IPS-20b (cell line): ENCODE results near the gene PLPPR3.

ENCODE experiments used
- H3K27ac ChIP-seq: one replicate; pipeline ENCODE4 v1.5.1; 2013; ENCODE audit warnings: low read length
- H3K27me3 ChIP-seq: 2 replicates; pipeline ENCODE4 v1.6.1; 2013; ENCODE audit warnings: mild to moderate bottlenecking, low read length, inconsistent platforms; ENCODE audit not compliant: insufficient read depth
- H3K36me3 ChIP-seq: 2 replicates; pipeline ENCODE4 v1.6.1; 2013; ENCODE audit warnings: low read depth, mild to moderate bottlenecking, inconsistent platforms, low read length, moderate library complexity; ENCODE audit not compliant: insufficient read depth
- H3K4me1 ChIP-seq: 2 replicates; pipeline ENCODE4 v1.6.1; 2013; ENCODE audit warnings: mild to moderate bottlenecking, control low read depth, inconsistent platforms, low read length, moderate library complexity; ENCODE audit not compliant: insufficient read depth
- H3K4me3 ChIP-seq: 2 replicates; pipeline ENCODE4 v1.5.1; 2013; ENCODE audit warnings: mild to moderate bottlenecking, low read length, inconsistent platforms
- H3K9ac ChIP-seq: 2 replicates; pipeline ENCODE4 v1.6.1; 2013; ENCODE audit warnings: low read depth, mild to moderate bottlenecking, inconsistent platforms, low read length, moderate library complexity
- H3K9me3 ChIP-seq: 2 replicates; pipeline ENCODE4 v1.6.1; 2013; ENCODE audit warnings: mild to moderate bottlenecking, low read depth, low read length, inconsistent platforms; ENCODE audit not compliant: insufficient read depth

Gene PLPPR3, protein sequence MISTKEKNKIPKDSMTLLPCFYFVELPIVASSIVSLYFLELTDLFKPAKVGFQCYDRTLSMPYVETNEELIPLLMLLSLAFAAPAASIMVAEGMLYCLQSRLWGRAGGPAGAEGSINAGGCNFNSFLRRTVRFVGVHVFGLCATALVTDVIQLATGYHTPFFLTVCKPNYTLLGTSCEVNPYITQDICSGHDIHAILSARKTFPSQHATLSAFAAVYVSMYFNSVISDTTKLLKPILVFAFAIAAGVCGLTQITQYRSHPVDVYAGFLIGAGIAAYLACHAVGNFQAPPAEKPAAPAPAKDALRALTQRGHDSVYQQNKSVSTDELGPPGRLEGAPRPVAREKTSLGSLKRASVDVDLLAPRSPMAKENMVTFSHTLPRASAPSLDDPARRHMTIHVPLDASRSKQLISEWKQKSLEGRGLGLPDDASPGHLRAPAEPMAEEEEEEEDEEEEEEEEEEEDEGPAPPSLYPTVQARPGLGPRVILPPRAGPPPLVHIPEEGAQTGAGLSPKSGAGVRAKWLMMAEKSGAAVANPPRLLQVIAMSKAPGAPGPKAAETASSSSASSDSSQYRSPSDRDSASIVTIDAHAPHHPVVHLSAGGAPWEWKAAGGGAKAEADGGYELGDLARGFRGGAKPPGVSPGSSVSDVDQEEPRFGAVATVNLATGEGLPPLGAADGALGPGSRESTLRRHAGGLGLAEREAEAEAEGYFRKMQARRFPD

DNA sequence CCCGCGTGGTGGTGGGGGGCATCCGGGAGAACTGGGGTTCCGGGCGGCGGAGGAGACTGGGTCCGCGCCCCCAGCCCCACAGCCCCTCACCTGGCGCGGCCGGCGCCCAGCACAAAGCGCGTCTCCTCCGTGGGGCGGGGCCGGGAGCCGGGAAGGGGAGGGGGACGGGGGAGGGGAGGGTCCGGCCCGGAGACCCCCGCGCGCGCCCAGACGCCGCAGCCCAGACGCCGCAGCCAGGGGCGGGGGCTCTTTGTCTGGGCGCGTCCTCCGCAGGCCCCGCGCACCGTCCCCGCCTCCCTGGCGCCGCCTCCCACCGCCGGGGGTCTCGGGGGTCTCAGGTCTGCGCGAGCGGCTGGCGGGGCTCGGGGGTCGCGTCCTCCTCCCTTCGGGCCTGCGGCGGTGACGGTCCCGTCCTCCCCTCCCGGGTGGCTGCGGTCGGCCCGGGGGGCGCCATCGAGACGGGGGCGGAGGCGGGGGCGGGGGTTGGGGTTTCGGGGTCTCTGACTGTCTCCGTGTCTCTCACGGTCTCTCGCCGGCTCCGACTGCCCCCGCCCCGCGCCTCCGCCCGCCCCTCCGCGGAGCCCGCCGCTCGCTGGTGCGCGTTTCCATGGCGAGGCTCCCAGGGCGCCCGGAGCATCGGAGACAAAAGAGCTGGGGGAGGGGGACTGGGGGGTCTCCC lies at the start of gene PLPPR3:
Gene PLPPR3 (minus strand): TSS at position 131 of the 679 bp plus-strand sequence. CDS start 396 bp downstream, outside the sequence.
- Histone ChIP-seq H3K9ac (peak within 1 kb of the TSS; percentile 58; the same call in 1 of the 2 replicates), H3K9me3 (no peaks in the 10 kb centered on the region), H3K4me3 (peak within 1 kb of the TSS; percentile 65), H3K27ac (no peak within 1 kb of the TSS), H3K36me3 (no peaks in the 10 kb centered on the region), H3K4me1 (no peaks in the 10 kb centered on the region; the same call in 1 of the 2 replicates), H3K27me3 (no peaks in the 10 kb centered on the region)

DNA sequence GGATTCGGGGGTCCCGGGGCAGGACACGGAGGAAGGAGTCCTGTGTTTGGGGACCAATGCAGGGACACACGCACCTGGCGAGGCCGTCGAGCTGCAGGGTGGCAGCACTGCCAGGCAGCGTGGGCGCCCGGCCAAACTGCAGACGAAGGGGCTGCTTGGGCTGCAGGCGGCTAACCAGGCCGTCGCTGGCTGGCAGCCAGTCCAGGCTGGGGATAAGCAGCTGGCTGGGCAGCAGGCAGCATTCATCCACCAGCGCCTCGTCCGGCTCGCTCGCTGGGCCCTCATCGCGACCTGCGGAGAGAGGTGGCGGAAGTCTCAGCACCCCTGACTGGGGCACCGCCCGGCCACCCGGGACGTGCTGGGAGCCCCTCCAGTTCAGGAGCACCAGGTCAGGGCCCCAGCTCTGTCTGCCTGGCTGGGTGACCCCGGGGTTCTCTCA lies 49.2 kb upstream of the PLPPR3 start:
- no peak overlapping the region for H3K9ac ChIP-seq
- no peak overlapping the region for H3K4me3 ChIP-seq
- no peak overlapping the region for H3K27ac ChIP-seq

DNA sequence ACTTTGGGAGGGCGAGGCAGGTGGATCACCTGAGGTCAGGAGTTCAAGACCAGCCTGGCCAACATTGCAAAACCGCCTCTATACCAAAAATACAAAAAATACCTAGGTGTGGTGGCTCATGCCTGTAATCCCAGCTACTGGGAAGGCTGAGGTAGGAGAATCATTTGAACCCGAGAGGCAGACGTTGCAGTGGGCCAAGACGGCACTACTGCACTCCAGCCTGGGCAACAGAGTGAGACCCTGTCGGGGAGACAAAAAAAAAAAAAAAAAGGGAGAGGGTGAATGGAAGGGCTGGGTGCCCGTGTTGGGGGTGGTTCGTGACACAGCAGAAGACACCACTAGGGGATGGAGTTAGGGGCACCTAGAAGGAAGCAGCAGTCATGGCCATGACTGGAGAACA lies 48.6 kb upstream of the PLPPR3 start:
- peaks cover 4% of the 10 kb centered on the region for H3K4me1 ChIP-seq
- H3K27ac ChIP-seq: no peak overlapping the region
- H3K36me3 ChIP-seq: peaks cover 10% of the 10 kb centered on the region; the same call in 1 of the 2 replicates
- no peaks in the 10 kb centered on the region for H3K27me3 ChIP-seq
- no peak overlapping the region for H3K9ac ChIP-seq
- no peak overlapping the region for H3K4me3 ChIP-seq
- H3K9me3 ChIP-seq: no peaks in the 10 kb centered on the region

More for the DNA sequence above, 49.2 kb upstream of the PLPPR3 start:
- Histone ChIP-seq H3K27me3 (no peaks in the 10 kb centered on the region), H3K36me3 (peaks cover 12% of the 10 kb centered on the region), H3K4me1 (peaks cover 4% of the 10 kb centered on the region), H3K9me3 (no peaks in the 10 kb centered on the region)

DNA sequence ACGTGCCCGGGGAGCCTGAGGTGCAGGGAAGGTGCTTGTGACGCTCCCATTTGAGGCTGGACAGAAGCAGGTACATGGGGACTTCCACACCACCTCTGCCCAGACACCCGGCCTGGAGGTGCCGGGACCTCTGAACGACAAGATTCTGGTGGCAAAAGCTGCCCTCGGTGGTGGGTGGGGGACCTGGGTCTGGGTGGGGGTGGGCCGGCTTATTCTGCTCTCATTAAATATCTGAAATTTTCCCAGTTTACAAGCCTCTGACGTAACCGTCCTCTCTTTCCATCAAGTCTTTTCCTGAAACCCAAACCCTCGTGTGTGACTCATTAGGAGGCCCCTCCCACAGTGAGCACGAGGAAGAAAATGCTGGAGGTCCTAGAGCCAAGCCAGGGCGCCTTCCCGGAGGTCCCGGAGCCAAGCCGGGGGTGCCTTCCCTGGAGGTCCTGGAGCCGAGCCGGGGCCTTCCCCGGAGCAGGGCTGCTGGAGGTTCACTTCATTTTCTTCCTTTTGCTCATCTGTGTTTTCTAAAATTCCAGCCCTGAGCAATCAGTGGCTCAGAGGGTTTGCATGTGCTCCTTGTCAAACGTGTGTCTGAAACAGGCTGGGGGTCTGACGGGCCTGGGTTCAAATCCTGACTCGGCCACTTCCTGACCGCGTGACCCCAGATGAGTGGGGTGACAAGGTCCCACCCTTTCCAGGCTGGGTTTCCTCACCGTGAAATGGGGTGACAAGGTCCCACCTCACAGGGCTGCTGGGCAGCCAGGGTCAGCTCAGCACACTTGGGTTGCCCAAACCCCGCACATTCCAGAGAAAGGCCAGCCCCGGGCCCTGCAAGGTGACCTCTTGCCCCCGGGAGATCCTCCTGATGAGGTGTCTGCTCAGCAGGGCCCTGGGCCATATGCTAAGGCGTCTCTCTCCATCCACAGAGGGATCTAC lies 47.8 kb upstream of the PLPPR3 start:
- peaks cover 4% of the 10 kb centered on the region for H3K4me1 ChIP-seq
- no peak overlapping the region for H3K27ac ChIP-seq
- peaks cover 10% of the 10 kb centered on the region; the same call in 1 of the 2 replicates for H3K36me3 ChIP-seq
- H3K9ac ChIP-seq: no peak overlapping the region
- no peaks in the 10 kb centered on the region for H3K27me3 ChIP-seq
- no peak overlapping the region for H3K4me3 ChIP-seq
- H3K9me3 ChIP-seq: no peaks in the 10 kb centered on the region

DNA sequence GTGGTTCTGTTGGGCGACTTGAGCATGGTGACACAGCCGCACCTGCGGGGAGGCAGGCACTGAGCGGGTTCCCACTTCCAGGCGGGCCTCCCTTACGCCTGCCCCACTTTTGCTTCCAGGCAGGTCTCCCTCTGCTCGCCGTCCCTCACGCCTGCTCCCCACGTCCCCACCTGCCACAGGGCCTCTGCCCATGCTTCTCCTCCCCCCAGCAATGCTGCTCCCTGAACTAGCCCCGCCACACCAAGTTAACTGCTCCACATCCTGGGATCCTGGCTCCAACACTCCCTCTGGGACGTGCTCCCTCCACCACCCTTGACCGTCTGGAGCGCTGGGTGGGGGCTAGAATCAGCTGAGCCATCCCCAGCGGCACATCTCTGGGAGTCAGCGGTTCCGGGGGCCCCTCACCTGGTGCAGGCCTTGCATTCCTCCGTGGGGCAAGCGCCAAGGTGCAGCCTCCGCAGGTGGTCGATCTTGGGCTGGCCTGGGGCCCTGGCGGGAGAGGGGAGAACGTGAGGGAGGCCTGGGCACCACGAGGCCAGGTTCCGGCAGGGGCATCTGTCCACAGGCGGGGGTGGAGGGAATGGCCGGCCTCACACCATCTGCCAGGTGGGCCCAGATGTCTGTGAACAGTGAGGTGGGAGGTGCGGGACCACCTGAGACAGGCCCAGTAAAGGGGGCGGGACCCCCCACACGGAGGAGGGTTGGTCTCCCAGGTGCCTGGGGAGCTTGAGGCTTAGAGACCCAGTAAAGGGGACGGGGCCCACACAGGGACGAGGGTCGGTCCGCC lies 46.9 kb upstream of the PLPPR3 start:
- Histone ChIP-seq H3K27me3 (no peaks in the 10 kb centered on the region; the same call in 1 of the 2 replicates), H3K9me3 (no peaks in the 10 kb centered on the region), H3K4me3 (no peak overlapping the region), H3K4me1 (peaks cover 4% of the 10 kb centered on the region), H3K36me3 (peaks cover 10% of the 10 kb centered on the region; the same call in 1 of the 2 replicates), H3K27ac (no peak overlapping the region), H3K9ac (no peak overlapping the region)

DNA sequence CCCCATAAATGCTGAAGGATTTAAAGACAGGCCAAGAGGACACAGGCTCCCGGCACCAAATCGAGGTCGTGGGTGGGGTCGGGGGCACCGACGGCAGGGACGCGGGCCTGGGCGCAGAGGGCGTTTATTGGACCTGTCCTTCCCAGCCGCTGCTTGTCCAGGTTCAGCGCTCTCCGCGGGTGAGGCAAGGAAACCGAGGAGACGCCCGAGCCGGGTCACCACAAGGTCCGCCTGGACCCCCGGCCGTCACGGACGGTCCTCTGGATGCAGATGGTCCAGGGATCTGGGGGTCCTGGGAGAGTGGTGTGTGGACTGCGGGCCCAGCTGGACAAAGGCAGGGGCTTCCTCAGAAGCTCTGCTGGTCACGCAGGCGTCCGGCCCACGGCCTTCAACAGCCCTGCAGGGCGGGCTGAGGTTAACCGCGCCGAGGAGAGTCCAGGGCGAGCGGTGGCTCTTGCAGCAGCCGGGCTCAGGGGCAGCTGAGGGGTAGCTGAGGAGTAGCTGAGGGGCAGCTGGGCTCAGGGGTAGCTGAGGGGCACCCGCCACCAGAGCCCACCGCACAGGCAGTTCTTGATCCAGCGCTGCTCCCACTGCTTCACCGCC lies 46.2 kb upstream of the PLPPR3 start:
- H3K9me3 ChIP-seq: no peaks in the 10 kb centered on the region
- H3K9ac ChIP-seq: no peak overlapping the region
- H3K27me3 ChIP-seq: peaks cover 5% of the 10 kb centered on the region
- peaks cover 10% of the 10 kb centered on the region; the same call in 1 of the 2 replicates for H3K36me3 ChIP-seq
- no peak overlapping the region for H3K4me3 ChIP-seq
- peaks cover 4% of the 10 kb centered on the region for H3K4me1 ChIP-seq
- H3K27ac ChIP-seq: no peak overlapping the region

DNA sequence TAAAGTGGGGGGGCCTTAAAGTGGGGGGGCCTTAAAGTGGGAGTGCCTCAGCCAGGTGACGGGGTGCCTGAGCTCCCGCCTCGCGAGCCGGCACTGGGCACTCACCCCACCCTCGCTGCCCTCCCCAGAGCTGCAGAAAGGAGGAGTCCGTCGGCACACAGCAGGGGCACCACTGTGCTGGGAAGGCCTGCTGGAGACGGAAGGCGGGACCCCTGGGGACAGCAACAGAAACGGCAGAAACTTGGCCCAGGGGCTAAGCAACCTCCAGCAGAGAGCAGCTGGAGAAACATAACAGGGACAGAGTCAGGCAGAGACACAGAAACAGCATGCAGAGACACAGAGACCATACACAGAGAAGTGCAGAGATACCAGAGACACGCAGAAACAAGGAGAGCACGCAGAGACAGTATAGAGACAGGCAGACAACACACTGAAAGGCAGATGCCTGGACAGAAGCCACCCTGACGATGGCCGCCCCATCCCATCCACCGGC lies 45.6 kb upstream of the PLPPR3 start:
- H3K4me3 ChIP-seq: no peak overlapping the region
- peaks cover 7% of the 10 kb centered on the region for H3K27me3 ChIP-seq
- no peak overlapping the region for H3K9ac ChIP-seq
- peaks cover 4% of the 10 kb centered on the region for H3K4me1 ChIP-seq
- H3K27ac ChIP-seq: no peak overlapping the region
- H3K36me3 ChIP-seq: peaks cover 10% of the 10 kb centered on the region; the same call in 1 of the 2 replicates
- H3K9me3 ChIP-seq: no peaks in the 10 kb centered on the region

DNA sequence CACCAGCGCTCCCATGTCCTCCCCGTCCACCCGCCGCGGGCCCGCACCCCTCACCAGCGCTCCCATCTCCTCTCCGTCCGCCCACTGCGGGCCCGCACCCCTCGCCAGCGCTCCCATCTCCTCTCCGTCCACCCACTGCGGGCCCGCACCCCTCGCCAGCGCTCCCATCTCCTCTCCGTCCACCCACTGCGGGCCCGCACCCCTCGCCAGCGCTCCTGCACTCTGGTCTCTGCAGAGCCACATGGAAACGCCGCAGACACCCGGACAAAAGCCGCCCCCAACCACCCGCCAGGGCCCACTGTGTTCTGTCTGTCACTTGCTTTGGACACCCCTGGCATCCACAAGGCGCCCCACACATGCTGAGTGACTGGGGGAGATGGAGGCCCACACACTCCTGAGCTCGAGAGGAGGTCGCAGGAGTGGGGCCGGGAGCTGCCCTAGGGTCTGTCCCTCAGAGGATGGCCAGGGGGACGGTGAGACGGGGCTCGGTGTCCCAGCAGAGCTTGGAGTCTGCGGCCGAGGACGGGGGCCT lies 45.1 kb upstream of the PLPPR3 start:
- H3K36me3 ChIP-seq: peaks cover 10% of the 10 kb centered on the region; the same call in 1 of the 2 replicates
- no peak overlapping the region for H3K4me3 ChIP-seq
- no peak overlapping the region for H3K9ac ChIP-seq
- H3K4me1 ChIP-seq: peaks cover 4% of the 10 kb centered on the region
- peaks cover 7% of the 10 kb centered on the region for H3K27me3 ChIP-seq
- H3K9me3 ChIP-seq: no peaks in the 10 kb centered on the region
- no peak overlapping the region for H3K27ac ChIP-seq

DNA sequence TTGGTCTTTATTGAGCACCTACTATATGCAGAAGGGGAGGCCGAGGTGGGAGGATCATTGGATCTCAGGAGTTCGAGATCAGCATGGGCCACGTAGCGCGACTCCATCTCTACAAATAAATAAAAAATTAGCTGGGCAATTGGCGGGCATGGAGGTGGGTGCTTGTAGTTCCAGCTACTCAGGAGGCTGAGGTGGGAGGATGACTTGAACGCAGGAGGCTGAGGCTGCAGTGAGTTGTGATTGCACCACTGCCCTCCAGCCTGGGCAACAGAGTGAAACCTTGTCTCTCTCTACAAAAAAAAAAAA lies 41.5 kb upstream of the PLPPR3 start:
- Histone ChIP-seq H3K4me1 (peaks cover 4% of the 10 kb centered on the region), H3K27ac (no peak overlapping the region), H3K36me3 (peaks cover 5% of the 10 kb centered on the region; the same call in 1 of the 2 replicates), H3K4me3 (peak overlapping the region; percentile 56; the same call in 1 of the 2 replicates), H3K9me3 (no peaks in the 10 kb centered on the region), H3K27me3 (peaks cover 35% of the 10 kb centered on the region), H3K9ac (no peak overlapping the region)
